Right lobe of liver (tissue), 4 donors: Measurements from ENCODE around the gene EYA2.

Experiments
- CTCF ChIP-seq, 4 donors: fragments of 200-600 bp in 3 of 4; fragments of 450-650 bp in 1 of 4; IDR thresholded peaks; one replicate each; pipeline versions ENCODE4 v1.5.1 to v1.8.0; 2016 to 2022; ENCODE audit warnings: antibody characterized with exemption in 4 of 4, mild to moderate bottlenecking in 2 of 4
- POLR2A ChIP-seq: fragments of 450-650 bp; IDR thresholded peaks from one replicate; pipeline ENCODE4 v1.6.1; 2017; ENCODE audit warnings: antibody characterized with exemption, mild to moderate bottlenecking
- donor health status: DM: no; HTN: no; CAD: no.
- donor health status: DM: no; HTN: no; CAD: no.
- donor health status: DM: no; HTN: yes; CAD: no.

GRCh38 chr20:46993465-46994095, 98.9 kb downstream of the EYA2 start:
- TF ChIP-seq POLR2A (no peak), CTCF (IDR thresholded peaks at IDR 0.05) (no peak)
